Occipital lobe (tissue), 2 donors: ENCODE measurements around the gene CHMP1A. TPM values are rescaled to one million over a fixed set of nuclear protein-coding genes. Genes with fewer than 3 reads are reported as not detected.
"Not testable (repeated sequence)": the region's sequence is repeated elsewhere in the genome, so short reads cannot be mapped to it uniquely, and the experiment has no call there.

Experiments used
- DNase-seq: peaks from one replicate; lab custom pipeline; 2025; lab: John Stamatoyannopoulos, UW
- total RNA-seq: library from RNA; depleted of rRNA; stranded (reverse); fragments of >200 nt; gene quantifications from one replicate; pipeline ENCODE4 v1.2.3, GENCODE V29; 2014

CHMP1A gene
- total RNA-seq = 66.4 TPM

DNA sequence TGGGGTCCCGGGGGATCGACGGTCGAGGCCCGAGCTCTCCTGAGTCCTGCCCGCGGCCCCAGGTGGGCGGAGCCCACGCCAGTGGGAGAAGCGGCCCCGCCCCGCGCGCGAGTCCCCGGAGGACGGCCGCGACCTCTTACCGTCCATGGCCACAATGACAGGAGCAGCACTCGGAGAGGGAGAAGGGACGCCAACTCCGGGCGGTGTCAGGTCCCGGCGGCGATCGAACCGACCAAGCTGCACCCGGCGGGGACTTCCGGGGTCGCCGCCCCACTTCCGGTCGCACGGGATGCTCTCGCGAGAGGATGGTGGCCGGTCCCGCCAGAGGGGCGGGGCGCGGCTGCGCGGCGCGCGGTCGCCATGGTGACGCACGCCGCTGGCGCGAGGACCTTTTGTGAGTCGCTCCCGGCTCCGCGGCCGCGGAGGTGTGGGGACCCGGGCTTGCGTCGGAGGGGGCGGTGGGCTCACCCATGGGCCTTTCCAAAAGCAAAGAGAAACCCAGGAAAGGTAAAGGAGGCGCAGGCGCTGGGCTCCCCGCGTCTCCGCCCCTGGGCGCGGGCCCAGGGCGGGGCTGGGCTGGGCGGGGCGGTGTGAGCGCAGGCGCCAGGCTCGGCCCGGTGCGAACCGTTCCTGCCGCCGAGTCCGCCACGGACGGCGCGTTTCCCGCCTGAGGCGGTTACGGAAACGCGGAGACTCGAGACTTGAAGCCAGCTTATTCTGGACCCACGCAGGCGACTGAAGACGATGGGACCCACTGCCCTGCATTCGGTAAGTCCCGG is at the start of gene CHMP1A, which contains the start of gene SPATA33:
CHMP1A (minus strand) TSS at position 267 of the 779 bp plus-strand sequence; CDS start at position 147, 120 bp downstream.
SPATA33 (plus strand) TSS at position 395 of the 779 bp plus-strand sequence; CDS start at position 471, 76 bp downstream.
- DNase-seq = peak; percentile 78

DNA sequence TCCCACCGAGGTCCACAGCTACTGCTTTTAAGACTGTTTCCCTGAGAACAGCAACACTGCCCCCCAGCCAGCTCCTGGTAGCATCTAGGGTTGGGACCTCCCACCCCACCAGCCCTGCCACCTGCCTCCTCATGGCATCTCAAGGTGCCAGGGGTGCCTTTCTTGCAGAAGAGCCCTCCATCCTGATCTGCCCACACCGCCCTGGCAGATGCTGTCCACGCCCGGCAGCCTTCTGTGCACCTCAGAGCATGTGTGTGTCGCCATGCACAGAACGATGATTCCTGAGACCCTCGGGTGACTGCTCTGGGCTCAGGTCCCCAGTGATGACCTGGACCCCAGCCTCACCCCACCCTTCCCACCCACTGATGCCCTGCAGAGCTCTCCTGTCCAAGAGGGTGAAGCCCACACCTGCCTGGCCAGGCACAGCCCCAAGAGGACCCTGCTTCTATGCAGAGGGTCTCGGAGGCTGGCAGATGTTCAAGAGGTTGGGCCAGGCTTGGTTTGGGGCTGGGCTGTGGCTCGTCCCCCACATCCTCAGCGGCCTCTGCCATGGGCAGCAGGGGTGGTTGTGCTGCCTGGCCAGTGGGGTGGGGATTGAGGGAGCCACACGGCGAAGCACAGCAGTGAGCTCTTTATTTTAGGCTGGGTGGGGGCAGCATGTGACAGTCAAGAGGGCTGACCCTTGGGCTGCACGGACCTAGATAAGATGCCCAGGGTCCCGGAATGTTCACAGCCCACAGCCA is 49.2 kb upstream of the CHMP1A start:
- DNase-seq = no peak

DNA sequence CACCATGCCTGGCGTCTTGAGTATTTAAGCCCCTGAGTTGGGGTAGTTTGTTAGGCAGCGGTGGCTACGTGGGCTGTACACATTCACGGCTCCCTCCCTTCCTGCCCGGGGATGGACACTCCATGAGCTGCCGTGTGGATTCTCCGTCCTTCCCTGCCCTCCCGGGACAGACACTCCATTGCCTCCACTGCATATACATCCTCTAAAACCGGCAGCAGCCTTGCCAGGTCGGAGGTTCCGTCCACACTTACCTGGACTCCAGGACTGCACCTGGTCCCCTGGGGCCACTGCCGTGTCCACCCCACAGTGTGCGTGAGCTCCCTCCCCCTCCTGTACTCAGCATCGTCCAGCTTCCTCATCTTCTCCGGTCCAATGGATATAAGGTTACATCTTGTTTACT is 47.5 kb upstream of the CHMP1A start:
- no peak for DNase-seq

DNA sequence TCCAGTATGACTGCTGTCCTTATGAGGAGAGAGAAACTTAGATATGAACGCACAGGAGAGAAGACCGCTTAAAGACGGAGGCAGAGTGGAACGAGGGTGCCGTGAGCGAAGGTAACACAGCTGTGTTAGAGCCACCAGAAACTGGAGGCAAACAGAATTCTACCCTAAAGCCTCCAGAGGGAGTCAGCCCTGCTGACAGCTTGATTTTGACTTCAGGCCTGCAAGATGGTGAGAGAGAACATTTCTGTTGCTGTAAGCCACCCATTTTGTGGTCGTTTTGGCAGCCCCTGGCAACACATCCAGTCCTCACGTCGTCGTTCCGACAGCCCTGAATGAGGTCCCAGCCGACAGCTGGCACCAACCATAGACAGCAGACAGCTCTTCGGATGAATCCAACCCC is 46.8 kb upstream of the CHMP1A start:
- DNase-seq = no peak

DNA sequence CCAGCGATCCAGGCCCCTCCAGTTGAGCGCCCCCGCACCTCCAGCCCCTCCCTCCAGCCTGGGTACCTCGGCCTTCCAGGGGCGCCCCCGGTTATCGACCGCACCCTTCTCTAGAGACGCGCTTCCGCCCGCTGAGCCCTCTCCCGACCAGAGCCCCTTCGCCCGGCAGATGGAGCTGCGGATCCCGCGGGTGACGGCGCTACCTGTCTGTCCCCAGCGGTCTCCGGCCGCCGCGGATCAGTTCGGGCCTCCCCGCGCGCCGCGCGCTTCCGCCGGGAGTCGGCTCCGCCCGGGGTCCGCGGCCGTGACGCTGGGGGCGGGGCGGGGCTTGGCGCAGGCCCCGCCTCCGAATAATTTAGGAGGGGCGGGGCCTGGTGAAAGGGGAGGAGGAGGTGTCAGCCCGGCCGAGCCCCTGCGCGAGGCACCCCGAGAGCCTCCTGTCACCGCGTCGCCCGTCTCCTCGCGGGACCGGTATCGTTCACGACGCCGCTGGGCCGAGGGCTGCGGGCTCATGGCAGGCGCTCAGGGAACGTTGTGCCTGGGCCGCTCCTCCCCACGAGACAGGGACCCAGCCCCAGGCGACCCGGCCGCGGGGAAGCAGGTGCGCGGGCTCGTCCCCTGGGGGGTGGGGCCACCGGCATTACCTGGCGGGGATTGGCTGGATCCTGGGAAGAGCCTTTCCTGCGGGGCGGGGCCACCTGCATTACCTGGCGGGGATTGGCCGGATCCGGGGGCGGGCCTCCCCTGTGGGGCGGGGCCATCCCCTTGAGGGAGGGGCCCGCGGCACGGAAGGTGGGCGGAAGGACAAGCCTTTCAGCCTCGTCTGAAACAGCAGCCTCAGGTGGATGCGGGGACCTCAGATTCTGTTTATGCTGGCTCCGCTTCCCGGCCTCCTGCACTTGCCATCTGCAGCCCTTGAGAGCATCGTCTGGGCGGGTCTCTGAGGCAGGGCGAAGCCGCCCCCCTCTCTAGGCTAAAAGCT is 44.2 kb upstream of the CHMP1A start, which contains the start of gene SPATA2L:
SPATA2L (minus strand) TSS at position 281 of the 982 bp plus-strand sequence. CDS start 473 bp downstream, outside the sequence.
- DNase-seq = peak; percentile 92

DNA sequence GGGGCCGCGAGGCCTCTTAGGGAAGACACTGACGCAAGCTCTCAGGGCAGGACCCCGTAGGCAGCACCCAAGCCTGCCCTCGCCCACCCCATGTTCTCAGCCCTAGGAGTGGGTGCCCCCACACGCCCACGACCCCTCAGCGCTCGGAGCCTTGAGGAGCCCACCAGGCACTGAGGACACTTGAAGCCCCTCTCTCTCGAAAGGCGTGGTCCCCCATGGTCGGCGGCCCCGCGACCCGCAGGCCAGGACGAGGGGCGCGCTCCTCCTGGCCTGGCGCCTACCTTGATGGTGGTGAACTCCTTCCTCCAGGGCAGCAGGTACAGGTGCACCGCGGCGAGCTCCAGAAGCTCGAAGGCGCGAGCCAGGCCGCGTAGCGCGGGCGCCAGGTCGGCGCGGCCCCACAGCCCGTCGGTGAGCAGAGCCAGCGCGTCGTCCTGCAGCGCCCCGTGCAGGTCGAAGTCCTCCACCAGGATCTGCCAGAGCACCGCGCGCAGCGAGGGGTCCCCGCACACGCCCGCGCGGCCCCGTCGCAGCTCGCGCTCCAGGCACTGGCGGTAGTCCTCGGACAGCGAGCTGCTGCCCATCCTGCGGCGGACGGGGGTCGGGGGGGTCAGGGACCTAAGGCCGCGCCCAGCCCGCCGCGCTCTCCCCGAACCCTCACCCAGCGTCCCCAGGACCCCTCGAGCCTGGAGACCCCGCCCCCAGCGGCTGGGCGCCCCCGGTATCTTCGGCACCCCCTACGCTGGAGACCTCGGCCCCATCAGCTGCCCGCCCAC is 43.3 kb upstream of the CHMP1A start:
- no peak for DNase-seq

DNA sequence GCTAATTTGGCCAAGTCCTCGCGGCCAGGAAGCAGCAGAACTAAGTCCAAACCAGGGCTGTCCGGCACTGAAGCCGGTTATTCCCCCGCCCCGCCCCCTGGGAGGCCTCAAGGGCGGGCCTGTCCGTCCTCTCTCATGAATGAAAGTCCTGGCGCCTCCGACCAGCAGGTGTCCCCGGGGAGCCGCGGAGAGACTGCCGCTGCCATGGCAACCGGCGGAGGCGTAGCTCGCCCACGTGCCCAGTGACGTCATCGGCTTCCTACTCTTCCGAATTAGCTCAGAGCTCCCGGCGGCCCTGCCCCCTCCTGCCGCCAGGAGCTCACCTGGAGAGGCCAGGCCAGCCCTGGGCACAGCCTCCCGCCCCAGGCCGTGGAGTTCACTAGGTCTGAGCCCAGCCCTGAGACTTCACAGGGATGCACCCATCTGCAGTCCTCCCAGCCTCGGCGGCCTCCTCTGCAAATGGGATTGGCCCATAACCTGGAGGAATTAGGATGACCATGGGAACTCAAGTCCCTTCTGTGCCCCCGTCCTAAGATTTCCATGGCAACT is 42.7 kb upstream of the CHMP1A start:
- DNase-seq = peak; percentile 96

DNA sequence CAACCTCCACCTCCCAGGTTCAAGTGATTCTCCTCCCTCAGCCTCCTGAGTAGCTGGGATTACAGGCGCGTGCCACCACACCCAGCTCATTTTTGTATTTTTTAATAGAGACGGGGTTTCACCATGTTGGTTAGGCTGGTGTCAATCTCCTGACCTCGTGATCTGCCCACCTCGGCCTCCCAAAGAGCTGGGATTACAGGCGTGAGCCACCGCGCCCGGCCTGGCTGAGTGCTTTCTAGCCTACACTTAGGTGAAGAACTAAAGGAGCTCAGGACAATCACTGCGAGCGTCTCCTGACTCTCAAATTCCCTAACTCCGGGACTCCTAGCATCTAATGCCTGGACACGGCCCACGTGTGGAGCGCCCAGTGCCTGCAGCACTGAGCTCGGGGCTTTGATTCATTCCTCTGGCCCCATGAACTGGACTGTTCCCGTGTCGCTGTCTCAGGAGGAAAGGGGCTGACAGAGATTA is 42.2 kb upstream of the CHMP1A start:
- not testable (repeated sequence) for DNase-seq

DNA sequence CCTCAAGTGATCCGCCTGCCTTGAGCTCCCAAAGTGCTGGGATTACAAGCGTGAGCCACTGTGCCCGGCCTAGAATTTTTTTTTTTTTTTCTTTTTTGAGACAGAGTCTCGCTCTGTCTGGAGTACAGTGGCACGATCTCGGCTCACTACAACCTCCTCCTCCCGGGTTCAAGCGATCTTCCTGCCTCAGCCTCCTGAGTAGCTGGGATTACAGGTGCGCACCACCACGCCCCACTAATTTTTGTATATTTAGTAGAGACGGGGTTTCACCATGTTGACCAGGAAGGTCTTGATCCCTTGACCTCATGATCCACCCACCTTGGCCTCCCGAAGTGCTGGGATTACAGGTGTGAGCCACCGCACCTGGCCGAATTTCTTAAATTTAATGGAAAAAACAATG is 41.2 kb upstream of the CHMP1A start:
- not testable (repeated sequence) for DNase-seq

DNA sequence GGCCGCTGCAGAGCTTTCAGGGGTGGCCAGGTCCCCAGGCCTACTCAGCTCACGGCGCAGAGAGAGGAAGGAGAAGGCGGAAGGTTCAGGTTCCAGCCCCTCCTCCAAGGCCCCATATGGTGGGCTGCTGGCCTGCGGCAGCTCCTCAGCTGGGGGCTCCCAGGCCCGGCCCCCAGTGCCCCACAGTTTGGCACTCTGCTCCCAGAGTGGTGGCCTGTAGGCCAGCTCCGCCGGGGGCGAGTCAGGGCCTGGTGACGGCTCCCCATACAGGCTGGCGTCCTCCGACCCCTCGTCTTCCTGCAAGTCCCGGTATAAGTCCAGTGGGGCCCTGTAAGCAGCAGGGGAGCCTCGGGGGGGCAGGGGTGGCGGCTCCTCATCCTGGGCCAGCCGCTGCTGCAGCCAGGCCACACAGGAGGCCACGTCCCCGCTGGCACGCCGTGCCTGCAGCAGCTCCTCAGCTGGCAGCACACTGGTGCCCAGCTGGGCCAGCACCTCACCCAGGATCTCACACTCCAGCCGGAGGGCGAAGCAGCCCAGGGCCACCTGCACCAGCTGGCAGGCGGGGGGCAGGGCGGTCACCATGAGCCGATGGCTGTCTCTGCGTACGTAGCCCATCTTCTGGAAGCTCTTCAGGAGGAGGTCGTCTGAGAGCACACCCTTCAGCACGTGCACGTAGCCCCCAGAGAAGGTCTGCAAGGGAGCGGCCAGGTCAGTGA is 40.3 kb upstream of the CHMP1A start:
- DNase-seq = no peak

DNA sequence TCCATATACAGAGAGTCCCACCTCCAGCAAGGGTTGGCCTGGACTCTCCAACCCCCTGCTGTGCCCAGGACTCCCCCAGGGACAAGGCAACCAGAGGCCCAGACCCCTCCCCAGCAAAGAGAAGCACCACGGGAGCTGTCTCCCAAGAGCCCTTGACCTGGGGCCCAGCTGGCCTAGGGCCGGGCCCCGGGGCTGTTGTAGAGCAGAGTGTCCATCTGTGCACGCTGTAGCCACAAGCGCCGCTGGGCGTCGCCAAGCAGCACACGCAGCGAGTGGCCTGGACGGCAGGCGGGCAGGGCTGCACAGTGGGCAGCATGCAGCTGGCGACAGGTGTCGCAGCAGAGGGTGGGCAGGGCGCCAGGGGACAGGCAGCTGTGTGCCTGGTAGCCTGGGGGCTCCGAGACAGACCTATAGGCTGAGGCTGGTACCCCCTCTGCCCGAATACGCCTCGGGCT is 39.7 kb upstream of the CHMP1A start:
- DNase-seq = no peak

DNA sequence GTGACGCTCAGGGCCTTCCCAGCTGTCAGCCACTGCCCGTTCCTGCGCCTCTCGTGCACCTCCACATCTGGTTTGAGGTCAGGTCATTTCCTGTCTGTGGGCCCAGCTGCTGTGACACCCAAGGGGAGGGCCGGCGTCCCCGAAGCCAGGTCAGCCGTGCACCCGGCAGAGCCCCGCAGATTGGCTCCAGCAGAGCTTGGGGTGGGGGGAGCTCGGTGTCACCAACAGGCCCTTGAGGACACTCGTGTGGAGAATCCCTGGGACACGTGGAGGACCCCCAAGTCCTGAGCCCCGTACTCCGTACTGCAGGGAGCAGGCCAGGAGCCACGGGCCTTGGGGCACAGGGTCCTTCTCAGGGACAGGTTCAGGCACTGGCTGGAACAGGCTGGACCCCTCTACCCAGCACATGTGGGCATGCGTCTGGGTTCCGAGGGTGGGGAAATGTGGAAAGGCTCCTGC is 39.2 kb upstream of the CHMP1A start:
- no peak for DNase-seq

DNA sequence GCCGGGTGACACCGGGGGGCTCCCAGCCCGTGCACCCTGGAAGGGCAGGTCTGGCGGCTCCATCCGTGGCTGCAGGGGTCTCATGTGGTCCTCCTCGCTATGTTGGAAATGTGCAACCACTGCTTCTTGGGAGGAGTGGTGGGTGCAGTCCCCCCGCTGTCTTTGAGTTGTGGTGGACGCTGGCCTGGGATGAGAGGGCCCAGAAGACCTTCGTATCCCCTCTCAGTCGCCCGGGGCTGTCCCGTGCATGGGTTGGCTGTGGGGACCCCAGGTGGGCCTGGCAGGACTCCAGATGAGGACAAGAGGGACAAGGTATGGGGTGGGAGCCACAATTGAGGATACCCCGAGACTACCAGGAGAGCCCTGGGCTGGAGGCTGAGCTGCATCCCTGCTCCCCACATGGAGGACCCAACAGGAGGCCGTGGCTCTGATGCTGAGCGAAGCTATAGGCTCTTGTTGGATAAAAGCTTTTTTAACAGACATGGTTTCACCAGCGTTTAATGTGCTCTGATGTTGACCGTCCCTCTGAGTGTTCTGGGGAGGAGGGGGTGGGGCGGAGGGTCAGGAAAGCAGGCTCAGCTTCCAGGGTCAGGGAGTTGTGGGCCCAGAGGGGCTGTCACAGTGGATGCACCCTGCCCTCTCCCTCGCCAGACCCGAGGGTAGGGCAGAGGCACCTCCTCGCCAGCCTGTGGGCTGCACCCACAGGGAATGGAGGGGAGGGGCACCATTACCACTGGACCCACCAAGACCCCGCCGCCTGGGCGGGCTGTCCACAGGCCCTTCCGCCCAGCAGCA is 38.6 kb upstream of the CHMP1A start:
- no peak for DNase-seq

DNA sequence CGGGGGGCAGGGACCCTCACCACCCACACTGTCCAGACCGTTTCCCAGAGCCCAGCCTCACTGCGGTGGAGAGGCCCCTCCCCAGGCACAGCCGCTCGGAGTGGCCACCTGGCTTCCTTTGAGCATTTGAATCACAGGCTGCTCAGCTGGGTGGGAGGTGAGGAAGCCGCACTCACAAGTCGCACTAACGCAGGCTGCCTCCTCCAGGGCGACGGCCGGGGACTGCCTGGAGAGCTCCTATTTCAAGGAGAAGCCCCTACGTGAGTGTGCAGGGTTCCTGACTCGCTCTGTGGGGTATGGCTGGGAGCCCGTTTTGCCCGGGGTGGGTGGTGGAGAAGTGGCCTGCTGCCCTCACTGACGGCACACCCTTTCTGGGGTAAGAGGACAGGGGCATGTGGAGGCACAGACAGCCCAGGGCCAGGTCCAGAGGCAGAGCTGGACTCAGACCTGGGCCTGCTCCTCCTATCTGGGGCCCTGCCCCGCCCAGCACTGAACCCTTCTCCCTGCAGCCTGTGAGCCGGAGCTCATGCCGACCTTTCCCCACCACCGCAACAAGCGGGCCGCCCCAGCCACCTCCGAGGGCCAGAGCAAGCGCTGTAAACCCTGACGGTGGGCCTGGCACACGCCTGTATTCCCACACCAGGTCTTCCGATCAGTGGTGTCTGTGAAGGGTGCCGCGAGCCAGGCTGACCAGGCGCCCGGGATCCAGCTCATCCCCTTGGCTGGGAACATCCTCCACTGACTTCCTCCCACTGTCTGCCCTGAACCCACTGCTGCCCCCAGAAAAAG is 37.8 kb upstream of the CHMP1A start:
- no peak for DNase-seq

DNA sequence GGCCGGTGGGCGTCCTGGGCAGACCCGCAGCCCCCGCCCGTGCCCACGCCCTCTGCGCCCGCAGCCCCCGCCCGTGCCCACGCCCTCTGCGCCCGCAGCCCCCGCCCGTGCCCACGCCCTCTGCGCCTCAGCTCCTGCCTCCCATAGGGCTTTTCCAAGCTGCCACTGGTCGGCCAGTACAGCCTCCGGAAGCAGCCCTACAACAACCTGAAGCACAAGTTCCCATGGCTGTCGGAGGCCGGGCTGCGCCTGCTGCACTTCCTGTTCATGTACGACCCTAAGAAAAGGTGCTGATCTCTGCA is 37.2 kb upstream of the CHMP1A start:
- not testable (repeated sequence) for DNase-seq

DNA sequence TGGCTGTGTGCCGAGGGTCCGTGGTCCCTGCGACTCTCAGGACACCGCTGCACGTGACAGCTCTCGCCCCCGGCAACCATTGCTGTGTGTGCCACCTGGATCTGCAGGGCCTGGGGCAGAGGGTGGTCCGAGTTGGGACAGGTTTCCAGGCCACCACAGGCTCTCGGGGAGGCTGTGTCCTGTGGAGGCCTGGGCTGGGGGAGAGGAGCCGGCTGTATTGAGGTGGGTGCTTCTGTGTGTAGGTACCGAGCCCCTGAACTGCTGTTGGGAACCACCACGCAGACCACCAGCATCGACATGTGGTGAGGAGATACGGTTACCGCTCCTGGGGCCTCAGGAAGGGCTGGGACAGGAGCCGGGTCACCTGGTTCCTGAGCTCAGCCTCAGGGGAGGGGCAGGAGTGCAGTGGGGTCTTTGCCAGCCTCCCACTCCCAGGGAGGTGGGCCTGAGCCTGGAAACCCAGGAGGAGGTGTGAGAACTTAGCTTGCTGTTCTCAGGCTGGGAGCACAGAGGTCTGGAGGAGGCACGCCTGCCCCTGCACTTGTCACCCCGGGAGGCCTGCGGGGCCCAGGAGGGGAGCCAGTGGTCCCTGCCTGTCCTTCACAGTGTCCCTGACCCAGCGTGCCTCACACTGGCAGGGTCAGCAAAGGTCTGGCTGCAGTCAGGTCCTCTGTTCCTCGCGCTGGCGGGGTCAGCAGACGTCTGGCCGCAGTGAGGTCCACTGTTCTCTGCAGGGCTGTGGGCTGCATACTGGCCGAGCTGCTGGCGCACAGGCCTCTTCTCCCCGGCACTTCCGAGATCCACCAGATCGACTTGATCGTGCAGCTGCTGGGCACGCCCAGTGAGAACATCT is 36.6 kb upstream of the CHMP1A start:
- no peak for DNase-seq

DNA sequence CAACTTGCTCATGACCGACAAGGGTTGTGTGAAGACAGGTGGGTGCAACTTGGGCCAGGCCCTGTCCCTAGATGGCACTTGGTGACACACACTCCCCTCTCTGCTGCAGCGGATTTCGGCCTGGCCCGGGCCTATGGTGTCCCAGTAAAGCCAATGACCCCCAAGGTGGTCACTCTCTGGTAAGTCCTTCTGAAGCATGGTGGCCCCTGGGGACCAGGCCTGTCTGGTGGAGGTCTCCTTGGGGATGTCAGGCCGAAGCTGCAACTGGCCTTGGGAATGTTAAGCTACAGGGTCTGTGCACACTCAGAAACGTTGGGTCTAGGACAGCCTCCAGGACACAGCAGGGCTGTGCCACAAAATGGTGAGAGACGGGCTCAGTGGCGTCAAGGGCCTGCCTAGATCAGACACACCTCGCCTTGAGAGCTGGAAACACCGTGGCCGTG is 35.8 kb upstream of the CHMP1A start:
- DNase-seq = no peak
